Glutamatergic neuron (in vitro differentiated cells): ENCODE results near the gene RGS18. TPM values are rescaled to one million over a fixed set of nuclear protein-coding genes. Genes with fewer than 3 reads are reported as not detected.
"Not testable (repeated sequence)": the region's sequence is repeated elsewhere in the genome, so short reads cannot be mapped to it uniquely, and the experiment has no call there.

Experiments
- DNase-seq: peaks from one replicate; pipeline ENCODE4 v3.0.0; 2022
- H3K27ac Mint-ChIP-seq: one replicate; pipeline ENCODE4 v1.8.0; 2020; ENCODE audit warnings: mild to moderate bottlenecking, mixed read lengths, inconsistent platforms; ENCODE audit not compliant: unreplicated experiment
- H3K27me3 Mint-ChIP-seq: one replicate; pipeline ENCODE4 v1.8.0; 2020; ENCODE audit warnings: mild to moderate bottlenecking, moderate library complexity, mixed read lengths, inconsistent platforms; ENCODE audit not compliant: unreplicated experiment
- H3K36me3 Mint-ChIP-seq: one replicate; pipeline ENCODE4 v1.8.0; 2020; ENCODE audit warnings: mild to moderate bottlenecking, mixed read lengths, inconsistent platforms; ENCODE audit not compliant: unreplicated experiment
- H3K4me1 Mint-ChIP-seq: one replicate; pipeline ENCODE4 v1.8.0; 2020; ENCODE audit warnings: mild to moderate bottlenecking, low read depth, mixed read lengths, inconsistent platforms; ENCODE audit not compliant: unreplicated experiment
- H3K4me3 Mint-ChIP-seq: one replicate; pipeline ENCODE4 v1.8.0; 2020; ENCODE audit warnings: mild to moderate bottlenecking, mixed read lengths, inconsistent platforms; ENCODE audit not compliant: unreplicated experiment
- H3K9me3 Mint-ChIP-seq: one replicate; pipeline ENCODE4 v1.8.0; 2020; ENCODE audit warnings: mild to moderate bottlenecking, moderate library complexity, mixed read lengths, inconsistent platforms; ENCODE audit not compliant: unreplicated experiment
- total RNA-seq: library from RNA; stranded (reverse); fragmentation: NEBNext Ultra II Directional; extraction: Animal tissue kit (Norgen Biotek cat#: 25700); gene quantifications from one replicate; pipeline ENCODE4 v1.2.1, GENCODE V29; 2021; ENCODE audit not compliant: unreplicated experiment
- TF ChIP-seq, protein P1 (sequence below): fragments of 200-600 bp; sonication (generic); IDR thresholded peaks from one replicate; pipeline ENCODE4 v1.5.0; 2021; ENCODE audit not compliant: partially characterized antibody, unreplicated experiment

RGS18 gene
- total RNA-seq, 1 donor from 2014 or later, result not detected

DNA sequence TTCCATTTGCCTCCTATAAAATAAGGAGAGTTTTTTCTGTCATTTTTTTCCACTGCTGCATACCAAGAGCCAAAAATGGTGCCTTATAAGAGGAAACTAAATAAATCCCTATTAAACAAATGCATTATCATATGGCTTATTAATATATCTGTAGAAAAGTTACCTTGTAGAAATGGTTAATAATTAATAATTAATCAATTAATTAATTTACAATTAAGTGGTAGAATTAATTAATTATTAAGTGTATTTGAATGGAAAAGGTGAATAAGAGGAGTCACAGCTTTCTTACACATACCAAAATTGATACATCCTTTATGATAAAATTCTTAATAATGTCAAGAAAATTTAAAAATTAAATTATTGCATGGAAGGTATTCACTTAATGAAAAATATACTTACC is 35.6 kb upstream of the RGS18 start:
- H3K27me3 Mint-ChIP-seq, result no peaks in the 10 kb centered on the region
- H3K9me3 Mint-ChIP-seq, result no peaks in the 10 kb centered on the region
- H3K27ac Mint-ChIP-seq, result no peak overlapping the region
- DNase-seq, result no peak
- no peak overlapping the region for H3K4me3 Mint-ChIP-seq
- H3K36me3 Mint-ChIP-seq, result no peaks in the 10 kb centered on the region
- H3K4me1 Mint-ChIP-seq, result no peaks in the 10 kb centered on the region
- TF ChIP-seq, protein P1, sequence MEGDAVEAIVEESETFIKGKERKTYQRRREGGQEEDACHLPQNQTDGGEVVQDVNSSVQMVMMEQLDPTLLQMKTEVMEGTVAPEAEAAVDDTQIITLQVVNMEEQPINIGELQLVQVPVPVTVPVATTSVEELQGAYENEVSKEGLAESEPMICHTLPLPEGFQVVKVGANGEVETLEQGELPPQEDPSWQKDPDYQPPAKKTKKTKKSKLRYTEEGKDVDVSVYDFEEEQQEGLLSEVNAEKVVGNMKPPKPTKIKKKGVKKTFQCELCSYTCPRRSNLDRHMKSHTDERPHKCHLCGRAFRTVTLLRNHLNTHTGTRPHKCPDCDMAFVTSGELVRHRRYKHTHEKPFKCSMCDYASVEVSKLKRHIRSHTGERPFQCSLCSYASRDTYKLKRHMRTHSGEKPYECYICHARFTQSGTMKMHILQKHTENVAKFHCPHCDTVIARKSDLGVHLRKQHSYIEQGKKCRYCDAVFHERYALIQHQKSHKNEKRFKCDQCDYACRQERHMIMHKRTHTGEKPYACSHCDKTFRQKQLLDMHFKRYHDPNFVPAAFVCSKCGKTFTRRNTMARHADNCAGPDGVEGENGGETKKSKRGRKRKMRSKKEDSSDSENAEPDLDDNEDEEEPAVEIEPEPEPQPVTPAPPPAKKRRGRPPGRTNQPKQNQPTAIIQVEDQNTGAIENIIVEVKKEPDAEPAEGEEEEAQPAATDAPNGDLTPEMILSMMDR, result no peak

DNA sequence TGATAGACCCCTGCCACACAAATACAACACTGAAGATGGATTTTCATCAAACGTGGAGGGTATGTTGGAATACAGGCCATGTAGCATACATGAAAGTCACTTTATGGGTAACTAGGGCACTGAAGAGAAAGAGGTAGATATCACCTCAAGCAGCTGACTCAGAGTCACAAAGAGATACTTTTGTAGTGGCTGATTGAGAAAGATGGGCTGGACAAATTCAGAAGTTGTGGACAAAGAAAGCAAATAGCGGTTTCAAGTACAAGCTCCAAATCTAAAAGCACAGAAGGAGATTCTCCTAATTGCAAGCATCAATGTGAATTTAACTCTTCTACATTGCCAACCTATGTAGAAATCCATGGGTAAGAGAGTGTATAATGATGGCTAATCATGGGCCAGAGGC is 35.0 kb upstream of the RGS18 start:
- DNase-seq, result no peak
- no peaks in the 10 kb centered on the region for H3K4me1 Mint-ChIP-seq
- TF ChIP-seq, protein P1, result no peak
- no peaks in the 10 kb centered on the region for H3K36me3 Mint-ChIP-seq
- no peak overlapping the region for H3K27ac Mint-ChIP-seq
- no peaks in the 10 kb centered on the region for H3K9me3 Mint-ChIP-seq
- H3K4me3 Mint-ChIP-seq, result no peak overlapping the region
- H3K27me3 Mint-ChIP-seq, result no peaks in the 10 kb centered on the region

DNA sequence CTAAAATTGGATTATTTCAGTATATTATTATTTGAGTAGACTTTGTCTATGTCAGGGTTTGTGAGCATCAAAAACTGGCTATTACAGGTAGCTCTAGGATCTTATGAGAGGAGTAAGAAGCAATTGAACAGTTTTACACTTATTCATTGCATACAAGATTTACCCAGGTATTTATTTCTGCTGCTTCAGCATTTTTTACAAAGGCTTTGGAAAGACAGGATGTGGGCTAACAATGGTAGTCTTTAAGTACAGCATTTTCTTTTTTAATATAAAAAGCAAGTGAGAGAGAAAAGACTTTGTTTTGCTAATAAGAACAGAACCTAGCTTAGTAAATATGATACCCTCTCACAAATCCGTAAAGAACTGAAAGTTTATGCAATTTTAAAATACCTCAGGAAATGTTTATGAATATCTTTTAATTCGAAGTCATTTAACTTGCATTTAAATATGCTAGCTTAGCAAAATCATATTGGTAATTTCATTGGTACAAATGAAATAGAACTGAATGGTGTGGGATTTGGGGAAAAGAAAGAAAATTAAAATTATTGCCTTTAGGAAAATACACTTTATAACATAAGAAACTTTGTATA is 32.1 kb upstream of the RGS18 start:
- Mint-ChIP-seq H3K9me3 (peaks cover 2% of the 10 kb centered on the region), H3K4me1 (no peaks in the 10 kb centered on the region), H3K27me3 (no peaks in the 10 kb centered on the region), H3K36me3 (no peaks in the 10 kb centered on the region), H3K27ac (no peak overlapping the region), H3K4me3 (no peak overlapping the region)
- no peak for DNase-seq
- TF ChIP-seq, protein P1, result no peak

DNA sequence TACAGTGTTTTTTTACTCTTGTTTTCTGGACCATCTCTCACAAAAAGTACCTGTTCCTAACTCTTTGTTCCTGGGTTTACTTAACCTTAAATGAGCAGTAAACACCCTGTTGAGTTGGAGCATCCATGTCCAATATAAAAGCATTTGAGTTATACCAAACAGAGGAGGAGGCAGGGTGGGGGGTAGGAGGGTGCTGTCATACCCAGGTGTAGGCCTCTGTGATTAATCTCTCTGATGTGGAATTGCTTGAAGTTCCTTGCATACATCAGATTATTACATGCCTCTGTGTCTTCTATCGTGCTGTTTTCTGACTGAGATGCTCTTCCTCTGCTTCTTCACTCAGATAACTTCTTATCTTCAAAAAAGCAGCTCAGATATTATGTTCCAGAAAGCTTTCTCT is 28.1 kb upstream of the RGS18 start:
- TF ChIP-seq, protein P1, result no peak
- no peaks in the 10 kb centered on the region for H3K4me1 Mint-ChIP-seq
- DNase-seq, result no peak
- H3K9me3 Mint-ChIP-seq, result peaks cover 2% of the 10 kb centered on the region
- no peaks in the 10 kb centered on the region for H3K36me3 Mint-ChIP-seq
- H3K4me3 Mint-ChIP-seq, result no peak overlapping the region
- no peaks in the 10 kb centered on the region for H3K27me3 Mint-ChIP-seq
- H3K27ac Mint-ChIP-seq, result no peak overlapping the region

DNA sequence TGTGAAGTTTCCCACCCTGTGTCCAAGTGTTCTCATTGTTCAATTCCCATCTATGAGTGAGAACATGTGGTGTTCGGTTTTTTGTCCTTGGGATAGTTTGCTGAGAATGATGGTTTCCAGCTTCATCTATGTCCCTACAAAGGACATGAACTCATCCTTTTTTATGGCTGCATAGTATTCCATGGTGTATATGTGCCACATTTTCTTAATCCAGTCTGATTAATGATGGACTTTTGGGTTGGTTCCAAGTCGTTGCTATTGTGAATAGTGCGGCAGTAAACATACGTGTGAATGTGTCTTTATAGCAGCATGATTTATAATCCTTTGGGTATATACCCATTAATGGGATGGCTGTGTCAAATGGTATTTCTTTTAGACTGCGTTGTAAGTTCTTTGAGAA is 27.4 kb upstream of the RGS18 start:
- not testable (repeated sequence) for H3K36me3 Mint-ChIP-seq, H3K9me3 Mint-ChIP-seq, H3K27me3 Mint-ChIP-seq, H3K27ac Mint-ChIP-seq, DNase-seq, H3K4me3 Mint-ChIP-seq, H3K4me1 Mint-ChIP-seq

DNA sequence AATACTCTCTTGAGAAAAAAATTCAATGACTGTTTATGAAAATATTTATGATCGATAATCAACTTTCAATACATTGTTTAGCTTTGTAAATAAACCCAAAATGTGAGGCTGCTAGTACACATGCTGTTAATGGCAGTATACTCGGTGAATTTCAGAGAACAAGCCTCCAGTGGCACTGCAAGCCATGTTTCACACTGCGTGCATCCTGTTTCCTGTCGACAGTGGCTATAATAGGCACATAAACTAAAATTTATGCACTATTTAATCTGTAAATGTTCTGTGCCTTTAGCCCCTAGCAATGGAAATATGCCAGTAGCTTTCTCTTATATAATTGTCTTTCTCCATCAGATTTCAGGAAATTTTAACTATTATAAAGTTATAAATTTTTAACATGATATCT is 26.3 kb upstream of the RGS18 start:
- no peaks in the 10 kb centered on the region for H3K36me3 Mint-ChIP-seq
- peaks cover 2% of the 10 kb centered on the region for H3K9me3 Mint-ChIP-seq
- no peak for DNase-seq
- no peaks in the 10 kb centered on the region for H3K27me3 Mint-ChIP-seq
- no peak overlapping the region for H3K4me3 Mint-ChIP-seq
- H3K27ac Mint-ChIP-seq, result no peak overlapping the region
- H3K4me1 Mint-ChIP-seq, result no peaks in the 10 kb centered on the region
- TF ChIP-seq, protein P1, result no peak
